Bronchial epithelial cell (primary cell): ENCODE results near the gene GBE1. TPM values are rescaled to one million over a fixed set of nuclear protein-coding genes. Genes with fewer than 3 reads are reported as not detected.
A peak's percentile ranks its signal among the peaks of the same experiment; 100 is the strongest.

Experiments used
- DNase-seq: peaks from one replicate; pipeline ENCODE4 v3.0.0-alpha.2; 2010; ENCODE audit warnings: low read depth
- FAIRE-seq: peaks from 2 replicates; lab custom pipeline; 2011; peaks lifted over from hg19 to GRCh38; lab: Jason Lieb, UNC
- H3K27me3 ChIP-seq: 2 replicates; pipeline ENCODE4 v1.5.1; 2011; ENCODE audit warnings: low read length; ENCODE audit not compliant: control insufficient read depth, insufficient read depth
- H3K36me3 ChIP-seq: 2 replicates; pipeline ENCODE4 v1.5.1; 2011; ENCODE audit warnings: low read length; ENCODE audit not compliant: control insufficient read depth, insufficient read depth
- H3K4me3 ChIP-seq: 2 replicates; pipeline ENCODE4 v1.5.1; 2011; ENCODE audit warnings: mild to moderate bottlenecking, low read depth, low read length, control low read depth
- CTCF ChIP-seq: IDR thresholded peaks from 2 replicates; pipeline ENCODE4 v1.5.1; 2011; ENCODE audit warnings: mild to moderate bottlenecking, moderate library complexity, low read length, control low read depth, inconsistent platforms; ENCODE audit not compliant: insufficient read depth, severe bottlenecking
- total RNA-seq: library from RNA; depleted of rRNA; stranded (reverse); fragments of >200 nt; gene quantifications from 2 replicates; pipeline ENCODE4 v1.2.1, GENCODE V29; 2014

Gene GBE1
- total RNA-seq, 1 donor from 2014 or later, result 94.0 TPM

GRCh38 chr3:81472600-81473362, 288.7 kb downstream of the GBE1 start:
- no peak for TF ChIP-seq CTCF
- no peaks in the 10 kb centered on the region for H3K27me3 ChIP-seq
- FAIRE-seq, result no peak

GRCh38 chr3:81470524-81471278, 290.7 kb downstream of the GBE1 start:
- Histone ChIP-seq H3K4me3 (no peak overlapping the region), H3K27me3 (no peaks in the 10 kb centered on the region), H3K36me3 (no peaks in the 10 kb centered on the region)
- no peak for TF ChIP-seq CTCF
- FAIRE-seq (no peak), DNase-seq (peak; percentile 16)

More at GRCh38 chr3:81472600-81473362, 288.7 kb downstream of the GBE1 start:
- H3K4me3 ChIP-seq, result no peak overlapping the region
- no peaks in the 10 kb centered on the region for H3K36me3 ChIP-seq
- DNase-seq, result no peak

GRCh38 chr3:81468391-81468790, 293.1 kb downstream of the GBE1 start:
- DNase-seq, result no peak
- FAIRE-seq, result no peak
- H3K36me3 ChIP-seq, result no peaks in the 10 kb centered on the region
- no peak overlapping the region for H3K4me3 ChIP-seq
- no peak for TF ChIP-seq CTCF
- H3K27me3 ChIP-seq, result no peaks in the 10 kb centered on the region

GRCh38 chr3:81466201-81466560, 295.3 kb downstream of the GBE1 start:
- H3K27me3 ChIP-seq, result no peaks in the 10 kb centered on the region
- no peak for TF ChIP-seq CTCF
- no peak overlapping the region for H3K4me3 ChIP-seq
- DNase-seq (no peak), FAIRE-seq (peak; percentile 64)
- no peaks in the 10 kb centered on the region for H3K36me3 ChIP-seq

DNA sequence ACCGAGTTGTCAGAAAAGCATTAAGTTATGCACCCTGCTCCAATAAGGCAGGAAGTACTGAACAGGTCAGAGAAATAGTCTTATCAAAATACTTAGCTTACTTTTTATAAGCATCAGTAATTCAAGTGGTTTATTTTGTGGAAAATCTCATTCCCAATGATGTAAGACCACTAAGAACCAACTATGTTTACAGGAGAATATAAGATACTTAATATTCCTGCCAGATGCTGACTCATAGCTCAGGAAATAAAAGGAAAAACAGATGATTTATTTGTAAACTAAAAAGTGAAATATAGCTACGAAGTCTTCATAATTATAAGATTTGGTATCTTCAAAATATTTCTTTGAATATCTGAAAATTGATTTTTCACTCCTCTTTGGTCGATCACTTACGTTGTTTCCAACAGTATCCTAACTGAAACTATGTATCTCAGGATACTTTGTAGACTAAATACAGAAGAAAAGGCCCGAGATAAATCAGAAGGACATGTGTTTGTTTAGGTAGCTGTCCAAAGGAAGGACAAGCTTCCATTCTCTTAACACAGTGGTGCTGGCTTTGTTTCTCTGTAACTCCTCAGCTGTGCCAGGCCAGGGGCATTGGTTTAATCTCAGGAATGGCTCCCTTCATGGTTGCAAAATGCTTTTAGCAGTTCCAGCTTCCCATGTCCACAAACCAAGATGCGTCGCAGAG, 295.8 kb downstream of the GBE1 start:
- no peak for TF ChIP-seq CTCF
- Histone ChIP-seq H3K36me3 (no peaks in the 10 kb centered on the region), H3K4me3 (no peak overlapping the region), H3K27me3 (no peaks in the 10 kb centered on the region)
- DNase-seq (peak; percentile 6), FAIRE-seq (no peak)
